Fibroblast of skin of back (primary cell): ENCODE data around the gene STRN4.

Source experiments
- DNase-seq: peaks from one replicate; pipeline ENCODE4 v3.0.0-alpha.2; 2013

Gene STRN4

GRCh38 chr19:46742926-46743480 lies 3.2 kb downstream of the STRN4 start:
- DNase-seq = no peak

GRCh38 chr19:46741447-46741846 lies 4.8 kb downstream of the STRN4 start:
- DNase-seq = no peak

GRCh38 chr19:46739290-46739771 lies 6.9 kb downstream of the STRN4 start:
- DNase-seq = no peak

GRCh38 chr19:46737761-46738171 lies 8.5 kb downstream of the STRN4 start:
- no peak for DNase-seq

GRCh38 chr19:46737298-46737654 lies 9.0 kb downstream of the STRN4 start:
- no peak for DNase-seq

GRCh38 chr19:46736531-46737297 lies 9.5 kb downstream of the STRN4 start:
- peak; percentile 53 for DNase-seq

GRCh38 chr19:46733690-46734292 lies 12.5 kb downstream of the STRN4 start:
- DNase-seq = no peak

GRCh38 chr19:46732966-46733689 lies 13.1 kb downstream of the STRN4 start:
- DNase-seq = peak; percentile 48

GRCh38 chr19:46732172-46732938 lies 13.9 kb downstream of the STRN4 start:
- DNase-seq = no peak

- no peak for DNase-seq
These were observed 14.7 kb downstream of the STRN4 start for GRCh38 chr19:46731584-46731983.

- peak; percentile 79 for DNase-seq
These were observed 15.2 kb downstream of the STRN4 start for GRCh38 chr19:46731007-46731501.

- no peak for DNase-seq
These were observed 15.7 kb downstream of the STRN4 start for GRCh38 chr19:46730595-46730994.

GRCh38 chr19:46730187-46730586 lies 16.1 kb downstream of the STRN4 start:
- DNase-seq = no peak

- DNase-seq = no peak
These were observed 16.6 kb downstream of the STRN4 start for GRCh38 chr19:46729696-46730095.

GRCh38 chr19:46728693-46729339 lies 17.4 kb downstream of the STRN4 start:
- peak; percentile 47 for DNase-seq

- DNase-seq = no peak
These were observed 18.0 kb downstream of the STRN4 start for GRCh38 chr19:46728208-46728607.

GRCh38 chr19:46727757-46728156 lies 18.5 kb downstream of the STRN4 start:
- DNase-seq = no peak

GRCh38 chr19:46726971-46727501 lies 19.2 kb downstream of the STRN4 start:
- DNase-seq = no peak

- no peak for DNase-seq
These were observed 19.7 kb downstream of the STRN4 start for GRCh38 chr19:46726551-46726950.

GRCh38 chr19:46725859-46726393 lies 20.3 kb downstream of the STRN4 start:
- DNase-seq = no peak
